ENCODE data around the gene VGF.

DNA sequence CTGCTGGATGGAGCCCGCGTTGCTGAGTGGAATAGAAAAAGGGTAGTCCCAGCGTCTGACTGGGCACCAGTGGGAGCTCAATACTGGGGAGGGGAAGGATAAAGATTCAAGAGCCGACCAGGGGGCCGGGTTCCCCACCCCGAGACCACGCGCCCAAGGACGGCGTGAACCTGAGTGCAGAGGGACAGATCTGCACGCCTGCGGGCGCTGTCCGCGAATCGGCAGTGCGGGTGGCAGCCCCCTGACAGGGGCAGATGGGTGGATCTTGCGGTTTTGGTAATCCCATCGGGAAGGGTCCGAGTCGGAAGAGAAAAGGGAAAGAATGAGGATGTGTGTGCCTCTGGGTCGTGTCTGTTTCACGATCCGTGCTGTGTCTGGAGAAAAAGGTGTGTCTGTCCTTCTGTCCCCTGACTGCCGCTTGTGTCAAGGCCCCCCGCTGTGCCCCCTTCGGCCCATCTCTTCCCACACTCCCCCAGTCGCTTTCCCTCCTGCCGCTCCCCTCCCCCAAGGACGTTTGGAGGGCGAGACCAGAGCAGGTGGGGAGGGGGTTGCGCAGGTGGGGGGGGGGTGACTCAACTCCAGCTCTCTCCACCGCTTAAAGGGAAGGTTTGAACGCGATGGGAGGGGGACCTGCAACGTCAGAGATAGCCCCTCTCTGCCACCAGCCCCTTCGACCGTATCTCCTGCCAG is 734 bp upstream of the VGF start:
- TF ChIP-seq, protein P1, sequence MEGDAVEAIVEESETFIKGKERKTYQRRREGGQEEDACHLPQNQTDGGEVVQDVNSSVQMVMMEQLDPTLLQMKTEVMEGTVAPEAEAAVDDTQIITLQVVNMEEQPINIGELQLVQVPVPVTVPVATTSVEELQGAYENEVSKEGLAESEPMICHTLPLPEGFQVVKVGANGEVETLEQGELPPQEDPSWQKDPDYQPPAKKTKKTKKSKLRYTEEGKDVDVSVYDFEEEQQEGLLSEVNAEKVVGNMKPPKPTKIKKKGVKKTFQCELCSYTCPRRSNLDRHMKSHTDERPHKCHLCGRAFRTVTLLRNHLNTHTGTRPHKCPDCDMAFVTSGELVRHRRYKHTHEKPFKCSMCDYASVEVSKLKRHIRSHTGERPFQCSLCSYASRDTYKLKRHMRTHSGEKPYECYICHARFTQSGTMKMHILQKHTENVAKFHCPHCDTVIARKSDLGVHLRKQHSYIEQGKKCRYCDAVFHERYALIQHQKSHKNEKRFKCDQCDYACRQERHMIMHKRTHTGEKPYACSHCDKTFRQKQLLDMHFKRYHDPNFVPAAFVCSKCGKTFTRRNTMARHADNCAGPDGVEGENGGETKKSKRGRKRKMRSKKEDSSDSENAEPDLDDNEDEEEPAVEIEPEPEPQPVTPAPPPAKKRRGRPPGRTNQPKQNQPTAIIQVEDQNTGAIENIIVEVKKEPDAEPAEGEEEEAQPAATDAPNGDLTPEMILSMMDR (IDR thresholded peaks at IDR 0.05): no peak
- TF ChIP-seq POLR2A (IDR thresholded peaks at IDR 0.05): no peak
